Stimulated activated CD4-positive, alpha-beta T cell treated with anti-CD3 and anti-CD28 coated beads, Interleukin-15, amount 100 ng/mL, for 48 hours (primary cell): Measurements from ENCODE around the gene NOM1.
A peak's percentile ranks its signal among the peaks of the same experiment; 100 is the strongest.
"Not testable (repeated sequence)": the region's sequence is repeated elsewhere in the genome, so short reads cannot be mapped to it uniquely, and the experiment has no call there.

Experiments
- DNase-seq, 2 donors: peaks; one replicate each; pipeline ENCODE4 v3.0.0-alpha.2; 2020; ENCODE audit warnings: low read depth in 2 of 2

The NOM1 gene, protein sequence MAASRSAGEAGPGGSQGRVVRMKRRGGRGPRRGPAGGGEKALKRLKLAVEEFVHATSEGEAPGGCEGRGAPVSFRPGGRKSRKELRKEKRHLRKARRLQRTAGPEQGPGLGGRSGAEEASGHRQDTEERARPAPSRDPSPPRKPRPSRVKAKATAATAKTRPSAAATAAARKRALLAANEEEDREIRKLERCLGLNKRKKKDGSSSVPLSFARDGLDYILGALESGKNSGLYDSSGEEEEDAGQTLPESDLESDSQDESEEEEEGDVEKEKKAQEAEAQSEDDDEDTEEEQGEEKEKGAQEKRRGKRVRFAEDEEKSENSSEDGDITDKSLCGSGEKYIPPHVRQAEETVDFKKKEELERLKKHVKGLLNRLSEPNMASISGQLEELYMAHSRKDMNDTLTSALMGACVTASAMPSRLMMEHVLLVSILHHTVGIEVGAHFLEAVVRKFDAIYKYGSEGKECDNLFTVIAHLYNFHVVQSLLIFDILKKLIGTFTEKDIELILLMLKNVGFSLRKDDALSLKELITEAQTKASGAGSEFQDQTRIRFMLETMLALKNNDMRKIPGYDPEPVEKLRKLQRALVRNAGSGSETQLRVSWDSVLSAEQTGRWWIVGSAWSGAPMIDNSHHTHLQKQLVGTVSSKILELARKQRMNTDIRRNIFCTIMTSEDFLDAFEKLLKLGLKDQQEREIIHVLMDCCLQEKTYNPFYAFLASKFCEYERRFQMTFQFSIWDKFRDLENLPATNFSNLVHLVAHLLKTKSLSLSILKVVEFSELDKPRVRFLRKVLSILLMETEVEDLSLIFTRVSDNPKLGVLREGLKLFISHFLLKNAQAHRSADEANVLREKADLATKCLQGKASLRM

GRCh38 chr7:156949541-156950380 is at the start of gene NOM1:
NOM1 (plus strand) TSS chr7:156949712; CDS start chr7:156949738, 26 bp downstream.
- DNase-seq, result peak; percentile 83 to 88

GRCh38 chr7:156900093-156900492 is 49.4 kb upstream of the NOM1 start:
- DNase-seq, result not testable (repeated sequence)

- DNase-seq, result no peak
Observed at GRCh38 chr7:156903232-156903909, 46.1 kb upstream of the NOM1 start.

- no peak for DNase-seq
Observed at GRCh38 chr7:156906200-156906649, 43.3 kb upstream of the NOM1 start.

GRCh38 chr7:156907656-156908055 is 41.9 kb upstream of the NOM1 start:
- no peak for DNase-seq

DNA sequence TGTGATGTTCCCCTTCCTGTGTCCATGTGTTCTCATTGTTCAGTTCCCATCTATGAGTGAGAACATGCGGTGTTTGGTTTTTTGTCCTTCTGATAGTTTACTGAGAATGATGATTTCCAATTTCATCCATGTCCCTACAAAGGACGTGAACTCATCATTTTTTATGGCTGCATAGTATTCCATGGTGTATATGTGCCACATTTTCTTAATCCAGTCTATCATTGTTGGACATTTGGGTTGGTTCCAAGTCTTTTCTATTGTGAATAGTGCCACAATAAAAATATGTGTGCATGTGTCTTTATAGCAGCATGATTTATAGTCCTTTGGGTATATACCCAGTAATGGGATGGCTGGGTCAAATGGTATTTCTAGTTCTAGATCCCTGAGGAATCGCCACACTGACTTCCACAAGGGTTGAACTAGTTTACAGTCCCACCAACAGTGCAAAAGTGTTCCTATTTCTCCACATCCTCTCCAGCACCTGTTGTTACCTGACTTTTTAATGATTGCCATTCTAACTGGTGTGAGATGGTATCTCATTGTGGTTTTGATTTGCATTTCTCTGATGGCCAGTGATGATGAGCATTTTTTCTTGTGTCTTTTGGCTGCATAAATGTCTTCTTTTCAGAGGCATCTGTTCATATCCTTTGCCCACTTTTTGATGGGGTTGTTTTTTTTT is 39.8 kb upstream of the NOM1 start:
- not testable (repeated sequence) for DNase-seq

- DNase-seq, result no peak
Observed at GRCh38 chr7:156918635-156919034, 30.9 kb upstream of the NOM1 start.

DNA sequence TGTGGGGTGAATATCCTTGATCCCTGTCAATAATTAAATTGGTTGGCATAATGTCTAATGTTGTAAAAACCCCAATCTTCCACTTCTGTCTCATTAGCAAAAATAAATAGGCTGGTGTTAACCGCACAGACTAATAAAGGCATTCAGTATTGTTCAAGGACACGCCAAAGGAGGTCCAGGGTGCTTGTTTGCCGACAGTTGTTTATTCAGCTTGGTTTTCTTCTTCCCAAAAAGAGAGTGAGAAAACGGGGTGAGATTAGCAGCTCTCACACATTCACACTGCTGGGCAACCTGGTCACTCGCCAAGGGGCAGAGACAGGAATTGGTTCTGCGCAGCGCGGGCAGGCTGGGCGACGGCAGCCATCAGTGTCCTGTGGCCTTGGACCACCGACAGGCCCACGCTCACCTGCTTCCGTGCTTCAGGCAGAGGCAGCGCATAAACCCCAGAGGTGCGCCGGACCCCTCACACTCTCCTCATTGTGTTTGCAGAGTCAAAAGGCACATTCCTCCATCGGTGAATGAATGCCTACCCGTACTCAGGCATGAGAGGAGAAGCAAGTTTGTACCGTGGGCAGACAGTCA is 30.3 kb upstream of the NOM1 start:
- no peak for DNase-seq

GRCh38 chr7:156920076-156920475 is 29.4 kb upstream of the NOM1 start:
- no peak for DNase-seq

- DNase-seq, result not testable (repeated sequence)
Observed at GRCh38 chr7:156920487-156921373, 28.8 kb upstream of the NOM1 start.

DNA sequence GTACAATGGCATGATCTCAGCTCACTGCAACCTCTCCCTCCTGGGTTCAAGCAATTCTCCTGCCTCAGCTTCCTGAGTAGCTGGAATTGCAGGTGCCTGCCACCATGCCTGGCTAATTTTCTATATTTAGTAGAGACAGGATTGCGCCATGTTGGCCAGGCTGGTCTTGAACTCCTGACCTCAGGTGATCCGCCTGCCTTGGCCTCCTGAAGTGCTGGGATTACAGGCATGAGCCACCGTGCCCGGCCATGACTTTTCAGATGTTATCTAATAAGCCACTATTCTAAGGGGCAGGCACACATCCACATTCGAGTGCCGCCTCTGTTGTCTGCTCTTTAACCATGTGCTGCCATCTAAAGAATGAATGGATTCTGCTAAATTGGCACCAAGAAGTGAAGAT is 27.2 kb upstream of the NOM1 start:
- DNase-seq, result not testable (repeated sequence)

DNA sequence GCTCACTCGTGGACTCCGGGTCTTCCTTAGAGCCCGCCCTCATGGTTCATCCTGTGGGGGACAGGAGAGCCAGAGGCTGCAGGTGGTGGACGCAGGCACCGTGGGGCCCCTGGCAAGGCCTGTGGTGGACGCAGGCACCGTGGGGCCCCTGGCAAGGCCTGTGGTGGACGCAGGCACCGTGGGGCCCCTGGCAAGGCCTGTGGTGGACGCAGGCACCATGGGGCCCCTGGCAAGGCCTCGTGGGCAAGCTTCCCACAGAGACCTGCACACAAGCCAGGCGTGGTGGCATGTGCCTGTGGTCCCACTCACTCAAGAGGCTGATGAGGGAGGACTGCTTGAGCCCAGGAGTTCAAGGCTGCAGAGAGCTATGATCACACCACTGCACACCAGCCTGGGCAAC is 23.7 kb upstream of the NOM1 start:
- DNase-seq, result not testable (repeated sequence)

- no peak for DNase-seq
Observed at GRCh38 chr7:156927571-156928405, 21.7 kb upstream of the NOM1 start.

DNA sequence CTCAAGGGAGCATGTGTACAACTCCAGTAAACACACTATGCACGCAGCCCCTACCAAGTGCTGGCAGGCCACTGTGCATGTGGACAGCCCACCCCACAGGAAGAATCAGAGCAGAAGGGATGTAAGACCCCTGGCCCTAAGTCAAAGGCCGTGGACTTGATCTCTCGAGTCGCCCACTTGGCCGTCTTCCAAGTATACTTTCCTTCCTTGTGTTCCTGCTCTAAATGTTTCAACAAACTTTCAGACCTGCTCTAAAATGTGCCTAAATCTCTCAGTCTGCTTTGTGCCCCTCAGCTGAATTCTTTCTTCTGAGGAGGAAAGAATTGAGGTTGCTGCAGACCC is 21.1 kb upstream of the NOM1 start:
- no peak for DNase-seq

GRCh38 chr7:156929789-156930539 is 19.5 kb upstream of the NOM1 start:
- no peak for DNase-seq

DNA sequence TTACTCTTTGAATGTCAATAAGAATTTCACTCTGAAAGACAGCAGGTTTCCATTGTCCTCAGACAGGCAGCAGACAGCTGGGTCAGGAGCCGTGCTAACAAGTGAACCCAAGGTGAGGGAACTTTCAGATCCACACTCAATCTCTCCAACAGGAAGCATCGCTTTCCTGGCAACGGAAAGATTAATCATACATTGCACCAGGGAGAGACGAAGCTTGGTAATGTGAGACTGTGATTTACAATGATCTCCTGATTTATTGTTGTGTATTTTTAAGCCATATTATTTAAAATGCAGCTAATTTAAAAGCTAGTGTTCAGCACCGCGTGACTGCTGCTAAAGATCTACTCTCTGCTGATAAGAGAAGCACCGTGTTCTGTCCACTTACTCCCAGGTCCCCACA is 17.5 kb upstream of the NOM1 start:
- no peak for DNase-seq

DNA sequence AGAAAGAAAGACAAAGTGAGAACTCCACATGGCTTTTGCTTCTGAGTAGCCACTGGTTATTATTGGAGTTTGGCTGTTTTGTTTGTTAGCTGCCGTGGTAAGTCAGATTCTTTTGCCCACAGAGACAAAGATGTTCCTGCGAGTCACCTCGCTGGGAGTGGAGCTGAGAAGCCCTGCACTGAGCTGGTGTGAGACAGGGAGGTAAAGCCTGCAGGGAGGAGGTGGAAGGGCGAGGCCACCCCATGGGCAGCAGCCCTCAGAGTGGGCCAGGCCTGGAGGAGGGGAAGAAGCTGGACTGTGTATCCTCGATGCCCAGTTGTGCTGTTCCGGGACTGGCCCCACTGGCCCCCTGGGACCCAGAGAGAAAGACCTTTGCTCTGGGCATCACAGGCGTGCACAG is 14.3 kb upstream of the NOM1 start:
- DNase-seq, result no peak

- not testable (repeated sequence) for DNase-seq
Observed at GRCh38 chr7:156936766-156937165, 12.7 kb upstream of the NOM1 start.
